GM19025 (cell line): ENCODE results near the gene ORM1.

ENCODE experiments used
- ATAC-seq: cut with Tn5 transposase; IDR thresholded peaks from one replicate; pipeline ENCODE4 v1.9.1; 2021; ENCODE audit warnings: mild to moderate bottlenecking, low read depth, moderate library complexity; ENCODE audit not compliant: unreplicated experiment

Gene ORM1

GRCh38 chr9:114287001-114287762 lies 35.7 kb upstream of the ORM1 start:
- ATAC-seq: no peak

- ATAC-seq: no peak
Observed at GRCh38 chr9:114287763-114288192, 35.1 kb upstream of the ORM1 start.

- ATAC-seq: no peak
Observed at GRCh38 chr9:114288193-114289091, 34.5 kb upstream of the ORM1 start.

- no peak for ATAC-seq
Observed at GRCh38 chr9:114289106-114289505, 33.8 kb upstream of the ORM1 start.

GRCh38 chr9:114289571-114290481 lies 33.1 kb upstream of the ORM1 start:
- ATAC-seq: no peak

GRCh38 chr9:114290561-114290986 lies 32.3 kb upstream of the ORM1 start:
- no peak for ATAC-seq

- ATAC-seq: no peak
Observed at GRCh38 chr9:114291064-114291474, 31.8 kb upstream of the ORM1 start.

GRCh38 chr9:114291886-114292590 lies 30.9 kb upstream of the ORM1 start:
- ATAC-seq: no peak

GRCh38 chr9:114294664-114295063 lies 28.2 kb upstream of the ORM1 start:
- ATAC-seq: no peak

- no peak for ATAC-seq
Observed at GRCh38 chr9:114296338-114296737, 26.6 kb upstream of the ORM1 start.

GRCh38 chr9:114299286-114300152 lies 23.4 kb upstream of the ORM1 start:
- ATAC-seq: no peak

- ATAC-seq: no peak
Observed at GRCh38 chr9:114300153-114300845, 22.6 kb upstream of the ORM1 start.

- no peak for ATAC-seq
Observed at GRCh38 chr9:114300846-114301797, 21.8 kb upstream of the ORM1 start.

- ATAC-seq: no peak
Observed at GRCh38 chr9:114301798-114302565, 20.9 kb upstream of the ORM1 start.

GRCh38 chr9:114302727-114303126 lies 20.2 kb upstream of the ORM1 start:
- ATAC-seq: no peak

- no peak for ATAC-seq
Observed at GRCh38 chr9:114303571-114303970, 19.3 kb upstream of the ORM1 start.

GRCh38 chr9:114303977-114304376 lies 18.9 kb upstream of the ORM1 start:
- no peak for ATAC-seq
